ENCODE data around the gene GET4. TPM values are rescaled to one million over a fixed set of nuclear protein-coding genes. Genes with fewer than 3 reads are reported as not detected.

The GET4 gene
- total and polyA plus RNA-seq, 5 donors = 20.1 to 23.6 (median 22.2) TPM

GRCh38 chr7:881441-882234 is 5.3 kb downstream of the GET4 start:
- Histone ChIP-seq H3K27ac (ENCODE audit: low read length) (no peak overlapping the region), H3K4me1 (ENCODE audit: control insufficient read depth, insufficient read depth, low read length) (peaks cover 10% of the 10 kb centered on the region), H3K27me3 (ENCODE audit: control insufficient read depth, insufficient read depth) (no peaks in the 10 kb centered on the region), H3K4me3 (ENCODE audit: low read length) (no peak overlapping the region), H3K9me3 (ENCODE audit: control insufficient read depth, low read length) (no peaks in the 10 kb centered on the region)
- intact Hi-C loops (cut with DNase I) = no loop called here
- WGBS = 96% methylated on average over 20 of the region's 20 CpGs
- no peak for DNase-seq
- no peak for ATAC-seq

- Histone ChIP-seq H3K4me3 (ENCODE audit: low read length) (no peak overlapping the region), H3K27ac (ENCODE audit: low read length) (no peak overlapping the region), H3K4me1 (ENCODE audit: control insufficient read depth, insufficient read depth, low read length) (peaks cover 10% of the 10 kb centered on the region), H3K9me3 (ENCODE audit: control insufficient read depth, low read length) (no peaks in the 10 kb centered on the region), H3K27me3 (ENCODE audit: control insufficient read depth, insufficient read depth) (no peaks in the 10 kb centered on the region)
- no peak for ATAC-seq
- DNase-seq = peak in 2 of 3 donors; percentile 30 to 42
- 91% methylated on average over 37 of the region's 37 CpGs for WGBS
- intact Hi-C loops (cut with DNase I) = no loop called here
Observed at GRCh38 chr7:882336-883035, 6.1 kb downstream of the GET4 start.

DNA sequence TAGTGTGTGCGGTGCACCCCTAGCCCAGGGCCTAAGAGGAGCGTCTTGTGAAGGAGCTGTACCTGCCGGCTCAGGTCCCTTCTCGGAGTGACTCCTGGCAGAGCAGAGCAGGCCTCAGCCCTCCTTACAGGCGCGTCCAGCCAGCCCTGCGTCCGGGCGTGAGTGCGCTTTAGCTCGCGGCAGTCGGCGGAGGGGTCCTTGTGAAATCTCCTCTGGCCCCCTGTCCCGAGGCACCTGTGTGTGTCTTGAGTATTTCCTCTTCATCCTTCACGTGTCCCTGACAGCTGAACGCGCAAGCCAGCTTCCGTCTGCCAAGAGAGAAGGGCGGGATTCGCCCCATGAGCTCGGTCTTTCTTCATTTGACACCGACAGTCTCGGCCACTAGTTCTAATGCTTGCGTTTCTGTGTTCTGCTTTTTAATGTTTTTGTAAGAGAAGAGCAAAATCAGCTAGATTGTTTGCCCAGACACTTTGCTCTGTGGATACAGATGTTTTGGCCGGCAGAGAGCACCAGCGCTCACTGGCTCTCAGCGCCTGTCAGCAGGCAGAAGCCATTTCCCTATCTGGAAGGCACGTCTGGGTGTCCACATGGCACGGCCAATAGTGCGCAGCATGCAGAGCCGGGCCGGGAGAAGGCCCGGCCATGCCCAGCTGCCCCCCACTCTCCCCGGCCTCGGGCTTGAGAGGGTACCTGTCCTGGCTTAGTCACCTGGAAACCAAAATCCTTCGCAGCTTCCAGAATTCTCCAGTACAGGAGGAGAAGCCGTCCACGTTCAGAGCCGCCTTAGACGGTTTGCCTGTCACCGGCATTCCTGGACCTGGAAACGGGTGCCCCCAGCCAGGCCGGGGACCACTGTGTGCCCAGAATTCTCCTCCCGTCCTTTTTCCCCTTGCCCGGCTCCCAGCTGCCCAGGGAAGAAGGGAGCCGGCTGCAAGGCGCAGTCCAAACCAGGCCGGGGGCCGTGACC is 7.0 kb downstream of the GET4 start:
- peaks cover 7% of the 10 kb centered on the region for H3K4me1 ChIP-seq (ENCODE audit: control insufficient read depth, insufficient read depth, low read length)
- DNase-seq (peak in 2 of 3 donors; percentile 56 to 61), ATAC-seq (peak in 1 of 2 donors; percentile 35)
- no peaks in the 10 kb centered on the region for H3K9me3 ChIP-seq (ENCODE audit: control insufficient read depth, low read length)
- WGBS = 80% methylated on average over 50 of the region's 50 CpGs
- no peaks in the 10 kb centered on the region for H3K27me3 ChIP-seq (ENCODE audit: control insufficient read depth, insufficient read depth)
- H3K4me3 ChIP-seq (ENCODE audit: low read length) = no peak overlapping the region
- H3K27ac ChIP-seq (ENCODE audit: low read length) = no peak overlapping the region
- intact Hi-C loops (cut with DNase I) = no loop called here

GRCh38 chr7:884191-885003 is 8.0 kb downstream of the GET4 start:
- intact Hi-C loops (cut with DNase I) = no loop called here
- WGBS = 89% methylated on average over 31 of the region's 31 CpGs
- H3K4me1 ChIP-seq (ENCODE audit: control insufficient read depth, insufficient read depth, low read length) = peaks cover 7% of the 10 kb centered on the region
- ATAC-seq (no peak), DNase-seq (peak in 2 of 3 donors; percentile 50 to 51)
- no peak overlapping the region for H3K4me3 ChIP-seq (ENCODE audit: low read length)
- no peaks in the 10 kb centered on the region for H3K9me3 ChIP-seq (ENCODE audit: control insufficient read depth, low read length)
- H3K27me3 ChIP-seq (ENCODE audit: control insufficient read depth, insufficient read depth) = no peaks in the 10 kb centered on the region
- no peak overlapping the region for H3K27ac ChIP-seq (ENCODE audit: low read length)

DNA sequence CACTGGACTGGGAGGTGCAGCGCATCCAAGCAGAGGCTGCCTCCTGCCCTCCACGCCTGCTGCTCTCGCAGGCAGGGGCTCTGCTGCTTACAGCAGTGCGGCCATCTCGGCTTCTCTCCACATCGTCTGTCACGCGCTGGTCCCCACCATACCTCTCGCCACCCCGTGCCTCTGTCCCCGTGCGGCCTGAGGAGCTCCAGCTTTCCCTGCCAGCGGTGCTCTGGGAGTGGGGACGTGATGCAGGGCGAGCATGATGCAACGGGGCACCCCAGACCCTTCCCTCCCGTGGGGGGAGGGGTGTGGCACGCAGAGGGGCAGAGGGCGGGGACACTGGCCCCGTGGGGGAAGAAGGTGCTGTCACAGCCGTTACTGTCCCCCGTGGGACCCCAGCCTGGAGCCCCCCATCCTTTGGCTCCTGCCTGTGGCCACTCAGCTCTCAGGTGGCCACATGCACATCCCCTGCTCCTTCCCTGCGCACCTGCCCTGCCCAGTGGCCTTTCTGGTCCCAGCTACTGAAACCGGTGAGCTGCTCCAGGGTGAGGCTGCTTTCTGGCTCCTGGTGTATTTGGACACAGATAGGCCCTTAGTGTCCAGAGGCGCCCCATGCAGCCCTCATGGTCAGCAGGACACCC is 9.0 kb downstream of the GET4 start:
- intact Hi-C loops (cut with DNase I) = no loop called here
- ATAC-seq = no peak
- no peaks in the 10 kb centered on the region for H3K27me3 ChIP-seq (ENCODE audit: control insufficient read depth, insufficient read depth)
- no peaks in the 10 kb centered on the region for H3K9me3 ChIP-seq (ENCODE audit: control insufficient read depth, low read length)
- H3K4me1 ChIP-seq (ENCODE audit: control insufficient read depth, insufficient read depth, low read length) = peaks cover 7% of the 10 kb centered on the region
- H3K4me3 ChIP-seq (ENCODE audit: low read length) = no peak overlapping the region
- DNase-seq = peak in 2 of 3 donors; percentile 46 to 63
- no peak overlapping the region for H3K27ac ChIP-seq (ENCODE audit: low read length)
- WGBS = 83% methylated on average over 25 of the region's 25 CpGs

DNA sequence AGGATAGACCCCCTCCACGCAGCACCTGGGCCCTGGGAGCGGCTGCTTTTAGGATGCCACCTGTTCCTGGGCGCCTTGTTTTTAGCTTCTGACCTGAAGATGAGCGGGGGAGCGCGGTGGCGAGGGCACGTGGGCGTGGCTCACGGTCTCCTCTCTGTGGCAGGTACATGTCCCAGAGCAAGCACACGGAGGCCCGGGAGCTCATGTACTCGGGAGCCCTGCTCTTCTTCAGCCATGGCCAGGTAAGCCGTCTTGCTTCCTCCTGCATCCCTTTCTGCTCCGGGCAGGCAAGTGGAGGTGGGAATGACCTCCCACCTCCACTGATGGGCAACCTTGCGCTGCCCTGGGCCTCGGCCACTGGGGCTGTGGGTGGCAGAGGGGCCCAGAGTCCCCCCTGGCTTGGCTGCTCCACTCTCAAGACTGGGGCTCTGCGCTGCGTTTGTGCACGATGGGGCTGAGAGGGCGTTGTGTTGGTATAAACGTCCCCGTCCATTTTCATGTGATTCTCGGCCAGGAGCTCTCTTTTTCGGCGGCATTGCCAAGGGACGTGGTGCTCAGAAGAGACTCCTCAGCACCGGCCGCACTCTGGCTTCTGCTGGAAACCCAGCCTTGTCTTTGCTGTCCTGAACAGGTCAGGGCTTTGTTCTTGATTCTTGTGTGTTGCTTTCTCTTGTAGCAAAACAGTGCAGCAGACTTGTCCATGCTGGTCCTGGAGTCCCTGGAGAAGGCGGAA is 9.7 kb downstream of the GET4 start:
- no peak overlapping the region for H3K4me3 ChIP-seq (ENCODE audit: low read length)
- DNase-seq (peak in 2 of 3 donors; percentile 38 to 50), ATAC-seq (no peak)
- no peaks in the 10 kb centered on the region for H3K9me3 ChIP-seq (ENCODE audit: control insufficient read depth, low read length)
- no peak overlapping the region for H3K27ac ChIP-seq (ENCODE audit: low read length)
- H3K27me3 ChIP-seq (ENCODE audit: control insufficient read depth, insufficient read depth) = no peaks in the 10 kb centered on the region
- intact Hi-C loops (cut with DNase I) = no loop called here
- H3K4me1 ChIP-seq (ENCODE audit: control insufficient read depth, insufficient read depth, low read length) = peaks cover 7% of the 10 kb centered on the region
- WGBS = 83% methylated on average over 30 of the region's 30 CpGs

DNA sequence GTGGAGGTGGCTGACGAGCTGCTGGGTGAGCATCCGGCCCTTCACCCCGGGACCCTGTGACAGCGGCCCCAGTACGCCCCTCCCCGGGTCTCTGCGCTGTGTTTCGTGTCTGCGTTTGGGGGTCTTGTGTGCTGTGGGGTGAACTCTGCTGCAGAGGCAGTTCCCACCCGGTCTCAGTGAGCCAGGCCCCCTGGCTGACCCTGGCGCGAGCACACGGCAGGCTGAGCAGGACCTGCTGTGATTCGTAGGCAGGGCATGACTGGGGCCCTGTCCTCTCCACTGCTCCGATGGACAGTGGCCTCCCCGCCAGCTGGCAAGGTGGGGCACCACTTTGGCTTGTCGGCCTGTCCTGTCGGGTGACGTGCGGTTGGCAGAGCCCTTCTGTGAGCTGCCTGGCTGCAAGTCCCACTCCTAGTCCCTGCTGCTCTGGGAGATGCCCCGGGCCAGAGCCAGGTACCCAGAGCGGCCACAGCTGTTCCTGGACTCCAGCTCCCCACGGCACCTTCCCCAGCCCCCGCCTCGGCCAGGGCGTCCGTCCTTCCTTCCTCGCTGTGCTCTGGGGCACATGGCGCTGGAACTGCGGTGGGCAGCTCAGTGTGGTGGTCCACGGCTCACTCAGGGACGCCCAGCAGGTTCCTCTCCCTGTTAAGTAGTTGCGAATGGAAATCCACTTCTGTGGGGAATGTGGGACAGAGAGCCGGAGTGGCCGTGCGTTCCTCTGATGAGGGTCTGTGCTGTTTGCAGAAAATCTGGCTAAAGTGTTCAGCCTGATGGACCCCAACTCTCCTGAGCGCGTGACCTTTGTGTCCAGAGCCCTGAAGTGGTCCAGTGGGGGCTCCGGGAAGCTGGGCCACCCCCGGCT is 10.5 kb downstream of the GET4 start:
- Histone ChIP-seq H3K9me3 (ENCODE audit: control insufficient read depth, low read length) (no peaks in the 10 kb centered on the region), H3K27ac (ENCODE audit: low read length) (no peak overlapping the region), H3K4me3 (ENCODE audit: low read length) (no peak overlapping the region), H3K27me3 (ENCODE audit: control insufficient read depth, insufficient read depth) (no peaks in the 10 kb centered on the region), H3K4me1 (ENCODE audit: control insufficient read depth, insufficient read depth, low read length) (peaks cover 7% of the 10 kb centered on the region)
- ATAC-seq (peak; percentile 55 to 74), DNase-seq (peak; percentile 59 to 87 (median 82))
- 90% methylated on average over 40 of the region's 40 CpGs for WGBS
- intact Hi-C loops (cut with DNase I) = no loop called here

DNA sequence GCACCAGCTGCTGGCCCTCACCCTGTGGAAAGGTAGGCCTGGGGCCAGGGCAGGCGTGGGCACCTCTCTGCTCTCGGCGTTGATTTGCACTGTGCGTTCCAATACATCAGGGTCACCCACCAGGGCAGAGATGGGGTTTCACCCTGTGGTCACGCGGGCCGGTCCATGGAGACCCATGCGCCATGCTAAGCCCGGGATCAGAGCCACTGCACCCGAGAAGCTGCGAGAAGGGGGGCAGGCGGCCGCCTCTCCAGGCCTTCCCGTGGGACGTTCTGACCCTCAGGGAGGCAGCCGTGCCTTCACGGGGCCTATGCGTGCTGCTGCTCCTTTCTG is 11.1 kb downstream of the GET4 start:
- Histone ChIP-seq H3K9me3 (ENCODE audit: control insufficient read depth, low read length) (no peaks in the 10 kb centered on the region), H3K4me3 (ENCODE audit: low read length) (no peak overlapping the region), H3K4me1 (ENCODE audit: control insufficient read depth, insufficient read depth, low read length) (peaks cover 7% of the 10 kb centered on the region), H3K27ac (ENCODE audit: low read length) (no peak overlapping the region), H3K27me3 (ENCODE audit: control insufficient read depth, insufficient read depth) (no peaks in the 10 kb centered on the region)
- 94% methylated on average over 18 of the region's 18 CpGs for WGBS
- ATAC-seq (no peak), DNase-seq (peak; percentile 10 to 57 (median 46))
- intact Hi-C loops (cut with DNase I) = no loop called here
